NCI-H748 (cell line): ENCODE results near the gene OR2M7.
"Not testable (repeated sequence)": the region's sequence is repeated elsewhere in the genome, so short reads cannot be mapped to it uniquely, and the experiment has no call there.

Source experiments
- DNase-seq: peaks from one replicate; lab custom pipeline; 2025; ENCODE audit not compliant: unreplicated experiment; lab: John Stamatoyannopoulos, UW

OR2M7 gene, protein sequence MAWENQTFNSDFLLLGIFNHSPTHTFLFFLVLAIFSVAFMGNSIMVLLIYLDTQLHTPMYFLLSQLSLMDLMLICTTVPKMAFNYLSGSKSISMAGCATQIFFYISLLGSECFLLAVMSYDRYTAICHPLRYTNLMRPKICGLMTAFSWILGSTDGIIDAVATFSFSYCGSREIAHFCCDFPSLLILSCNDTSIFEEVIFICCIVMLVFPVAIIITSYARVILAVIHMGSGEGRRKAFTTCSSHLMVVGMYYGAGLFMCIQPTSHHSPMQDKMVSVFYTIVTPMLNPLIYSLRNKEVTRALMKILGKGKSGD

GRCh38 chr1:248324468-248324867, at the start of gene OR2M7:
OR2M7 (minus strand) TSS chr1:248324568; CDS start chr1:248324568, 0 bp downstream.
- no peak for DNase-seq

- DNase-seq, result no peak
Measured at GRCh38 chr1:248373761-248374160, 49.4 kb upstream of the OR2M7 start.

- DNase-seq, result no peak
Measured at GRCh38 chr1:248372394-248372793, 48.0 kb upstream of the OR2M7 start.

GRCh38 chr1:248366609-248367008, 42.2 kb upstream of the OR2M7 start:
- no peak for DNase-seq

GRCh38 chr1:248361121-248361715, 36.9 kb upstream of the OR2M7 start, which contains the start of gene OR2T4:
OR2T4 (plus strand) TSS chr1:248361665; CDS start chr1:248361665, 0 bp downstream.
- DNase-seq, result no peak

DNA sequence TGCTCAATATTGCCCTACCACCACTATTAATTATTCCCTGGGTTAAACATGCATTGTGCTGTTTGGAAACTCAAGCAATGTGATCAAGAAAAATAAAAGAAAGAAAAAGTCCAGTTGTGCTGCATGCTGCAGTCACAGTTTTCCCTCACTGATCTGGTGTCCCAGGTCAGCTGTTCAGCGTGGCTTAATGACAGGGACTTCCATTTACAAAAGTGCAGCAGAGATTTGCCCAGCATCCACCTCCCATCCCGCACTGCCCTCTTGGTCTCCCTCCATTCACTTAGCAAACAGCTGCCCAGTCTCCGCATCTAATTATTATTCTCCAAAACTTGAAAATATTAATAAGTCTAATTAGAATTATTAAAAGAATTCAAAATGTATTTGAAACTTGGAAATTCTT, 35.0 kb upstream of the OR2M7 start:
- DNase-seq, result no peak

GRCh38 chr1:248348475-248348874, 24.1 kb upstream of the OR2M7 start, which contains the start of gene OR14C36:
OR14C36 (plus strand) TSS chr1:248348775; CDS start chr1:248348775, 0 bp downstream.
- DNase-seq, result no peak

- DNase-seq, result no peak
Measured at GRCh38 chr1:248343451-248343850, 19.1 kb upstream of the OR2M7 start.

DNA sequence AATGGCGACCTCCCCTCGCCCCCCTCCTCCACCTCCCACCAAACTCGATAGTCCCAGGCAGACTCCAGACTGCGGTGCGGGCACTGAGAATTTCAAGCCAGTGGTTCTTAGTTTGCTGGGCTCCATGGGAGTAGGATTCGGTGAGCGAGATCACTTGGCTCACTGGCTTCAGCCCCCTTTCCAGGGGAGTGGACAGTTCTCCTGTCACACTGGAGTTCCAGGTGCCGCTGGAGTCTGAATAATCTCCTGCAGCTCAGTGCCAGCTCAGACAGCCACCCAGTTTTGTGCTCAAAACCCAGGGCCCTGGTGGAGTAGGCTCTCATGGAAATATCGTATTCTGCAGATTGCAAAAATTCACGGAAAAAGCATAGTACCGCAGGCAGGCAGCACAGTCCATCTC, 7.6 kb downstream of the OR2M7 start:
- DNase-seq, result no peak

DNA sequence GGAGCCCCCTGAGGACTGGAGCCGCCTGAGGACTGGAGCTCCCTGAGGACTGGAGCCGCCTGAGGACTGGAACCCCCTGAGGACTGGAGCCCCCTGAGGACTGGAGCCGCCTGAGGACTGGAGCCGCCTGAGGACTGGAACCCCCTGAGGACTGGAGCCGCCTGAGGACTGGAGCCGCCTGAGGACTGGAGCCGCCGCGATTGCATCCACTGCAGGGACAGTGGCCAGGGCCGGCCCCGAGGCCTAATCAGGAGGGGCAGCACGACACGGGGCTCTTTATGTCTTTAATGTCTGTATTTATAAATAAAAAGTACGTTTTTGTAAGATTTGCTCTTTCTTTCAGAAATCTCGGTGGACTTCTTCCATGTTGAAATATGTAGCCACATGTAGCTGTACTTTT, 17.6 kb downstream of the OR2M7 start:
- not testable (repeated sequence) for DNase-seq

DNA sequence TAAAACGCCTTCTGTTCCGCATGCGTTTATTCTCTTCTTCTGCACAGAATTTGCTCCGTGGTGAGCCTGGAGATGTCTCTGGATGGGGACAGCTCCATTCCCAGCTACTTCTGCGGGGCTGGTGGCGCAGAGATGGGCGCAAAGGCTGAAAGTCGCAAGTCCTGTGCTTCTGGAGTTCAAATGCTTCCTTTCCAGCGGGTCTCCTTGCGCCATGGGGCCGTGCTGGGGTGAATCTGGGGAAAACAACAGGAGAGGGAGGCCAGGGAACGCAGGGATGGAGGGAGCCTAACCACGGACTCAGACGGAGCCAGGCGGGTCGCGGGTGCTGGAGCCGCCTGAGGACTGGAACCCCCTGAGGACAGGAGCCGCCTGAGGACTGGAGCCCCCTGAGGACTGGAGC, 18.3 kb downstream of the OR2M7 start:
- no peak for DNase-seq

DNA sequence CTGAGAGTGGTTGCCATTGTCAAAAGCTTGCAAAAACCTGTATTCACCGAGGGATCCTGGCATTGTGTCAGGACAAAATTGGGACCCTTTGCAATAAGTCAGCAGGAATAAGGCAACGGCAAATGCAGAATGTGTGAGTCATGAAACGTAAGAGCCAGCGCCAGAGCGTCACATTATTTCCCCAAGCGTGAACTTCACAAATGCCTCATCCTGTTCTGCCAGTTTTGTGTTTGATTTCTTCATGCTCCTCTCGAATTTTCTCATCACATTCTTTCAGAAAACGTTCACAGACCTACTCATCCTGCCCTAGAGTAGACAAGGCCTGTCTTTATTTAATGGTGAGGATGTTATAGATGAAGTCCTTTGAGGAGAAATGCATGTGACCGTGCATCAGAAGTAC, 18.7 kb downstream of the OR2M7 start:
- not testable (repeated sequence) for DNase-seq

GRCh38 chr1:248303324-248303723, 21.0 kb downstream of the OR2M7 start, which contains the start of gene OR2T12:
OR2T12 (minus strand) TSS chr1:248303424; CDS start chr1:248295578, 7,846 bp downstream.
- no peak for DNase-seq

DNA sequence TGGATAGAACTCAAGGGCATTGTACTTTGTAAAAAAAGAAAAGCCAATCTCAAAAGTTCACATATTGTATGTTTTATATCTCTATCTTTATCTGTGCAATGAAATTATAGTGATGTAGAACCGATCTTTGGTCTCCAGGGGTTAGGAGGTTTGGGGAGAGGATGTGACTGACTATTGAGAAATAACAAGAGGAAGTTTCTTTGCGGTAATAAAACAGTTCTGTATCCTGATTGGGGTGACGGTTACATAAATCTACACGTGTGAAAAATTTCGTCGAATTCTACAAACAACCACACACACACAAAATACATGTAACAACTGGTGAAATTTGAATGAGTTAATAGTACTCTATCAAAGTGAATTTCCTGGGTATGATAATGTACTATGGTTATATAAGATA, 36.0 kb downstream of the OR2M7 start:
- DNase-seq, result no peak

GRCh38 chr1:248277876-248278275, 46.5 kb downstream of the OR2M7 start, which contains the start of gene OR2T33:
OR2T33 (minus strand) TSS chr1:248277976; CDS start chr1:248273814, 4,162 bp downstream.
- DNase-seq, result no peak
